HG02973 (cell line): ENCODE data around the gene ABLIM2.
A peak's percentile ranks its signal among the peaks of the same experiment; 100 is the strongest.

Experiments
- ATAC-seq: cut with Tn5 transposase; IDR thresholded peaks from one replicate; pipeline ENCODE4 v1.9.1; 2021; ENCODE audit warnings: moderate library complexity; ENCODE audit not compliant: unreplicated experiment

Gene ABLIM2

GRCh38 chr4:7967501-7968261 is 190.9 kb downstream of the ABLIM2 start:
- ATAC-seq: no peak

GRCh38 chr4:7967063-7967440 is 191.6 kb downstream of the ABLIM2 start:
- ATAC-seq: no peak

GRCh38 chr4:7966281-7967062 is 192.1 kb downstream of the ABLIM2 start:
- ATAC-seq: no peak

- no peak for ATAC-seq
Observed at GRCh38 chr4:7964890-7965662, 193.5 kb downstream of the ABLIM2 start.

- no peak for ATAC-seq
Observed at GRCh38 chr4:7964459-7964858, 194.2 kb downstream of the ABLIM2 start.

- ATAC-seq: no peak
Observed at GRCh38 chr4:7963691-7964090, 194.9 kb downstream of the ABLIM2 start.

GRCh38 chr4:7962609-7963508 is 195.8 kb downstream of the ABLIM2 start:
- no peak for ATAC-seq

GRCh38 chr4:7960790-7961655 is 197.6 kb downstream of the ABLIM2 start:
- ATAC-seq: peak; percentile 63

GRCh38 chr4:7960017-7960789 is 198.4 kb downstream of the ABLIM2 start:
- no peak for ATAC-seq

- ATAC-seq: no peak
Observed at GRCh38 chr4:7959078-7959477, 199.5 kb downstream of the ABLIM2 start.

- ATAC-seq: no peak
Observed at GRCh38 chr4:7956934-7957656, 201.5 kb downstream of the ABLIM2 start.

GRCh38 chr4:7956270-7956808 is 202.3 kb downstream of the ABLIM2 start:
- no peak for ATAC-seq

GRCh38 chr4:7955393-7955792 is 203.2 kb downstream of the ABLIM2 start:
- no peak for ATAC-seq

GRCh38 chr4:7952615-7953014 is 206.0 kb downstream of the ABLIM2 start:
- ATAC-seq: no peak

- ATAC-seq: no peak
Observed at GRCh38 chr4:7950301-7951092, 208.1 kb downstream of the ABLIM2 start.

GRCh38 chr4:7949759-7950158 is 208.9 kb downstream of the ABLIM2 start:
- ATAC-seq: no peak

GRCh38 chr4:7947927-7948326 is 210.7 kb downstream of the ABLIM2 start:
- no peak for ATAC-seq
